Astrocyte of the spinal cord (primary cell): Measurements from ENCODE around the gene MPDZ.

Experiments
- DNase-seq: peaks from one replicate; pipeline ENCODE4 v3.0.0; 2011; ENCODE audit warnings: low read depth, low spot score
- H3K4me3 ChIP-seq: 2 replicates; pipeline ENCODE4 v1.5.1; 2011; ENCODE audit warnings: low read depth, mild to moderate bottlenecking, low read length, moderate library complexity
- in situ Hi-C: cut with HindIII; loops from 2 replicates; pipeline ENCODE4 v1.10.0; 2017; ENCODE audit warnings: low sequenced_read_pairs
- TF ChIP-seq, protein P1 (sequence below): IDR thresholded peaks from 2 replicates; pipeline ENCODE4 v1.5.1; 2012; ENCODE audit warnings: low read depth, mild to moderate bottlenecking, low read length, inconsistent platforms

MPDZ gene

DNA sequence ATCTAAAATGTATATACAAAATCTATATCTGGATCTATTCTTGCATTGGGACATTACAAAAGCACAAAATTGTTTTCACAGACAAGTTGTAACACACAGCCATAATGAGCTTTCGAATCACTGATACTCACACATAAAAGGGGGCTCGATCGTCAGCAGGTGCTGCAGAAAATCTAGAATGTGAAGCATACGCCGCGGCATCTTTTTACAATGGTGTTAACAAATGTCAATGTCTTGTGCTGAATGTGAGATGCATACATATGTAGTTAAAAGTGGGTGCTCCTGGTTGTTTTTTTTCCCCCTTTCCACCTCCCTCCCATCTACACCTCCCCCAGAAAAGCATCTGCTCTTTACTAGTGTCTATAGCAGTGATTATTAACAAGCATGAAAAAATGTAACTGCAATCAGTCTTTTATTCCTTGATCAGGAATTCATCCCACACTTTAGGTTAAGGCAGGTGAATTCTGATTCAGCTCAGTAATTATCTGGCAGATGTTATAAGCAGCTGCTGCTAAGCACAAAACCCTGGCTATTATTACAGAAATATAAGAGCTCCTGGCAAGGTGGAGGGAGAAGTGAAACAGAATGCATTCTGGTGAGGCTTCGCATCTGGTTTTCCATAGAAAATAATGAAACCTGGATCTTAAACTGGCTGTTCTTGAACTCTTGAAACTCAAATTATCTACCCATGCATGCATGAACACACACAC lies 114.1 kb downstream of the MPDZ start:
- in situ Hi-C loops = no loop called here
- DNase-seq = no peak
- TF ChIP-seq, protein P1, sequence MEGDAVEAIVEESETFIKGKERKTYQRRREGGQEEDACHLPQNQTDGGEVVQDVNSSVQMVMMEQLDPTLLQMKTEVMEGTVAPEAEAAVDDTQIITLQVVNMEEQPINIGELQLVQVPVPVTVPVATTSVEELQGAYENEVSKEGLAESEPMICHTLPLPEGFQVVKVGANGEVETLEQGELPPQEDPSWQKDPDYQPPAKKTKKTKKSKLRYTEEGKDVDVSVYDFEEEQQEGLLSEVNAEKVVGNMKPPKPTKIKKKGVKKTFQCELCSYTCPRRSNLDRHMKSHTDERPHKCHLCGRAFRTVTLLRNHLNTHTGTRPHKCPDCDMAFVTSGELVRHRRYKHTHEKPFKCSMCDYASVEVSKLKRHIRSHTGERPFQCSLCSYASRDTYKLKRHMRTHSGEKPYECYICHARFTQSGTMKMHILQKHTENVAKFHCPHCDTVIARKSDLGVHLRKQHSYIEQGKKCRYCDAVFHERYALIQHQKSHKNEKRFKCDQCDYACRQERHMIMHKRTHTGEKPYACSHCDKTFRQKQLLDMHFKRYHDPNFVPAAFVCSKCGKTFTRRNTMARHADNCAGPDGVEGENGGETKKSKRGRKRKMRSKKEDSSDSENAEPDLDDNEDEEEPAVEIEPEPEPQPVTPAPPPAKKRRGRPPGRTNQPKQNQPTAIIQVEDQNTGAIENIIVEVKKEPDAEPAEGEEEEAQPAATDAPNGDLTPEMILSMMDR = no peak
- no peak overlapping the region for H3K4me3 ChIP-seq

DNA sequence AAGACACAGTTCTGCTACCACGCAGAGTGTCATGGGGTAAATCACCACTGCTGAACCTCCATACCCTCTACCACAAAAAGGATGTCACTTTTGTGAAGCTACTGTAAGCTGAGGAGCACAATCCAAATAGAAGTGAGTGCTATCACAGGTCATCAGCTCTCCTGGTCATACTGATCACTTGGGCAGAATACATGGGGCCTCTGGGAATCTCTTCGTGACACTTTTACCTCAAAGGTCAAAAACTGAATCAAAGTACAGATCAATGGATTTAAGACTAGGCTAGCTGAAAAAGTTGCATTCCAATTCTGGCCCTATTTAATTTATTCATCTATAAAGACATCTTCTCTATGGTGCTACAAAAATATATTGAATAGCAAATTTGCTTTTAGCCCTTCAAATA lies 115.5 kb downstream of the MPDZ start:
- TF ChIP-seq, protein P1 = no peak
- no peak for DNase-seq
- in situ Hi-C loops = no loop called here
- H3K4me3 ChIP-seq = no peak overlapping the region

DNA sequence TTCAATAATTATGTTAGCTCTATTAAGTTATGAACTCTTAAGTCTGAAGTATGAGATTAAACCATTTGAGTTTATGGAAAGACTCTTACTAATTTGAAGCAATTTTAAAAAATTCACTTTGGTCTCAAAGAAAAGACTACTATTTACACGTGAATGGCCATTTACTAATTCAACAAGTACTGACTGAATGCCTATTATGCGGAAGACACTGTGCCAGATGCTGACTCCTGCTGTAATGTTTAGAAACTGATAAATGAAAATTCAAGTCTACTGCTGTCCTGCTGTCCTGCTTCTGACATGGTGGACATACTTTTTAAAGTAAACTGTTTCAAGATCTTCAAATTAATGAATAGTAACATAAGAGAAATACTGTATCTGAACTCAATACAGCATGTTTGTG lies 116.2 kb downstream of the MPDZ start:
- TF ChIP-seq, protein P1 = no peak
- in situ Hi-C loops = no loop called here
- no peak overlapping the region for H3K4me3 ChIP-seq
- no peak for DNase-seq

DNA sequence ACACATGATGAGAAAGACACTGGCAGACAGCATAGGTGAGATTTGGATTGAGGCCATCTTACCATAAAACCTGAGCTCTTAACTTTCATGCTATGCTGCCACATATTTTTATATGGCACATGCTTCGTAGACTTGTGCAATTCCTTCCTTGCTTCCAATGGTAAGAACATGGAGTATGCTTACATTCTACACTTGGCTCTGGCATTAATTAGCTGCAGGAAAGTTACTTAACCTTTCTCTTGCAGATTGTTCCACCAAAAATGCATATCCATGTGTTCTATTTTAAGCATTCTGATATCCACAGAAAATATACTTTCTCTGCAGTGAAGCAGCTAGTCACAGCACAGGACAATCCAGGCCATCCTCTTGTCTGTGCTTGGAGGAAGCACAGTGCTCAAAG lies 119.4 kb downstream of the MPDZ start:
- in situ Hi-C loops = no loop called here
- H3K4me3 ChIP-seq = no peak overlapping the region
- TF ChIP-seq, protein P1 = no peak
- no peak for DNase-seq

DNA sequence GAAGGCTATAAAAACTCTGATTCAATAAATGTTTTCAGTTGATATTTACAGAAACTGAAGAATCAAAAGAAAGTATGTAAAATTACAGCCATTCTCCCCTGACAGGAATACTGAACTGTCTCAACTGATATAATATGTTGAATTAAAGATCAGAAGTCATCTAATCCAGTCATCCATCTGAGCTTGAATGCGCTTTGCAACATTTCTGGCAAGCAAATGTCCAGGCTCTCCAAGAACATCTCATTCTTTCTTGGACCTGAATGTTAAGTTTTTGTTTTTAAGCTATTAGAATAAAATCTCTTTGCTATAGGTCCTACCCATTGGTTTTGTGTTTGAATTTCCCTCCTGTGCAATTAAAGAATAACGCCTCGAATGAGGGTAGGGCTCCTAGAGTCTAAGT lies 120.5 kb downstream of the MPDZ start:
- no peak overlapping the region for H3K4me3 ChIP-seq
- TF ChIP-seq, protein P1 = no peak
- DNase-seq = no peak
- in situ Hi-C loops = no loop called here

DNA sequence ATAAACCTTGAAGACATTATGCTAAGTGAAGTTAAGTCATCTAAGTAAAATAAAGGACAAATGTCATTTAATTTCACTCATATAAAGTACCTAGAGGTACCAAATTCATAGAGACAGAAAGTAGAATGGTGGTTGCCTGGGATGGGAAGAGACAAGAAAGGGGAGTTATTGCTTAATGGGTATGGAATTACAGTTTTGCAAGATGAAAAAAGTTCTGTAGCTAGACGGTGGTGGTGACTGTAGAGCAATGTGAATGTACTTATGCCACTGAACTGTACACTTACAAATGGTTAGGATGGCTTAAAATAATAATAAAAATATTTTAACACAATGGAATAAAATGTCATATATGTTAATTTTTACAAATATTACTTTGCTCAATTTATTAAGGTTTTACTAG lies 128.0 kb downstream of the MPDZ start:
- no peak for DNase-seq
- in situ Hi-C loops = no loop called here
- TF ChIP-seq, protein P1 = no peak
- no peak overlapping the region for H3K4me3 ChIP-seq

DNA sequence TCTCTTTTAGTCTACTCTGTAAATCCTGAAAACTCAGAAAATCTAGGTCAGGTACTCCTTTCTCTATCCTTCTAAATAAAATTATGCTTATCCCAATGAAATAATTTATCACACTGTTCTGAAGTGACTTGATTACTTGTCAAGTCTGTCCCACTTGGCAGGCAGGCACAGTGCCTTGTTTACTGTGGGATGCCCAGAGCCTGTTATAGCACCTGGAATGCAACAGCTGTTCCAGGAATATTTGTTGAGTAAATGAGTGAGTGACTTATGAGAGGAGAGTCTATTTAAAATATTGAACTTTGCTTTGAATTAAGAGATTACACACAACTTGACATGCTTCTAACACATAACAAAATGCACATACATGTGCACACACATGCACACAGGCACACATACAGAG lies 130.0 kb downstream of the MPDZ start:
- no peak for DNase-seq
- in situ Hi-C loops = no loop called here
- TF ChIP-seq, protein P1 = no peak
- H3K4me3 ChIP-seq = no peak overlapping the region
